Measurements from ENCODE around the gene UTP20. TPM values are rescaled to one million over a fixed set of nuclear protein-coding genes. Genes with fewer than 3 reads are reported as not detected.

The UTP20 gene
- total and polyA plus RNA-seq, 8 donors: 13.1 to 19.4 (median 17.1) TPM

- H3K27me3 ChIP-seq: no peaks in the 10 kb centered on the region
- H3K27ac ChIP-seq: no peak overlapping the region
- no peaks in the 10 kb centered on the region for H3K4me1 ChIP-seq
- ATAC-seq: no peak
- intact Hi-C loops (cut with DNase I): no loop called here
- DNase-seq: no peak
- no peaks in the 10 kb centered on the region for H3K9me3 ChIP-seq
- H3K36me3 ChIP-seq: peaks cover 0 to 95% of the 10 kb centered on the region in 2 donors
- TF ChIP-seq, protein P1, sequence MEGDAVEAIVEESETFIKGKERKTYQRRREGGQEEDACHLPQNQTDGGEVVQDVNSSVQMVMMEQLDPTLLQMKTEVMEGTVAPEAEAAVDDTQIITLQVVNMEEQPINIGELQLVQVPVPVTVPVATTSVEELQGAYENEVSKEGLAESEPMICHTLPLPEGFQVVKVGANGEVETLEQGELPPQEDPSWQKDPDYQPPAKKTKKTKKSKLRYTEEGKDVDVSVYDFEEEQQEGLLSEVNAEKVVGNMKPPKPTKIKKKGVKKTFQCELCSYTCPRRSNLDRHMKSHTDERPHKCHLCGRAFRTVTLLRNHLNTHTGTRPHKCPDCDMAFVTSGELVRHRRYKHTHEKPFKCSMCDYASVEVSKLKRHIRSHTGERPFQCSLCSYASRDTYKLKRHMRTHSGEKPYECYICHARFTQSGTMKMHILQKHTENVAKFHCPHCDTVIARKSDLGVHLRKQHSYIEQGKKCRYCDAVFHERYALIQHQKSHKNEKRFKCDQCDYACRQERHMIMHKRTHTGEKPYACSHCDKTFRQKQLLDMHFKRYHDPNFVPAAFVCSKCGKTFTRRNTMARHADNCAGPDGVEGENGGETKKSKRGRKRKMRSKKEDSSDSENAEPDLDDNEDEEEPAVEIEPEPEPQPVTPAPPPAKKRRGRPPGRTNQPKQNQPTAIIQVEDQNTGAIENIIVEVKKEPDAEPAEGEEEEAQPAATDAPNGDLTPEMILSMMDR (IDR thresholded peaks at IDR 0.05): no peak
- no peak overlapping the region for H3K4me3 ChIP-seq
These were observed 64.0 kb downstream of the UTP20 start for GRCh38 chr12:101343893-101344292.

DNA sequence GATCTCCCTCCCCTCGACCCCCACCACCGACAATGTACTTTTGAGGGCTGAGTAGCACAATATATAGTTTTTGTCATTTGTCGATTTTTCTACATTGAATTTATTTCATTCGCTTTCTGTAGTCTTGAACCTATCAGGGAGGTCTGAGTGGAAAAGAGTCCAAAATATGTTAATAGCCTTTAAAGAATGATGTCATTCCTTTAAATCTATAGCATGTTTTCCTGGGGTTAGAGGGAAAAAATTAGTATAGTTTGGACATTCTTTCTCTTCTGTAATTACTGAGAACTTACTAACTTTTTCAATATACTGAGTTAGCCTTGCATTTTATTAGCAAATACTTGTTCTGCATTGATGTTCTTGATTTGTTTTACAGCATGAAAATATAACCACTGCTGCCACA lies 71.8 kb downstream of the UTP20 start:
- peaks cover 0 to 94% of the 10 kb centered on the region in 2 donors for H3K36me3 ChIP-seq
- H3K27ac ChIP-seq: no peak overlapping the region
- H3K27me3 ChIP-seq: no peaks in the 10 kb centered on the region
- ATAC-seq: no peak
- TF ChIP-seq, protein P1 (IDR thresholded peaks at IDR 0.05): no peak
- no peaks in the 10 kb centered on the region for H3K4me1 ChIP-seq
- intact Hi-C loops (cut with DNase I): no loop called here
- no peaks in the 10 kb centered on the region for H3K9me3 ChIP-seq
- DNase-seq: no peak
- no peak overlapping the region for H3K4me3 ChIP-seq

DNA sequence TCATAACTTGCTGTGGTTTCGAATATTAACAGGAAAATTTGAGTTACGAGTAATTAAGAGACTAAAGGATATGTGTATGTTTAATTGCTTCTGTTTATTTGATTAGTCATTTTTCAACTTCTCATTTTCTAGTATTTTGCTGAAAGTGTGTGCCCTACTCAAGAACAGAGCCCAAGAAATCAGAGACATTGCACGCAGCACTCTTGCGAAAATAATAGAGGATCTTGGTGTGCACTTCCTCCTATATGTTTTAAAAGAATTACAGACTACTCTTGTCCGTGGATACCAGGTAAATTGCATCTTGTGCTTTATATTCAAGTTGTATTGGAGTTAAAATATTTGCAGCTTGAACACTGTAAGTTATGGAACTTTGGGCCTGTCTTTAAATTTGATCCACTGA lies 76.9 kb downstream of the UTP20 start:
- TF ChIP-seq, protein P1 (IDR thresholded peaks at IDR 0.05): no peak
- ATAC-seq (no peak), DNase-seq (no peak)
- H3K4me1 ChIP-seq: no peaks in the 10 kb centered on the region
- H3K4me3 ChIP-seq: no peak overlapping the region
- H3K27me3 ChIP-seq: no peaks in the 10 kb centered on the region
- intact Hi-C loops (cut with DNase I): no loop called here
- no peak overlapping the region for H3K27ac ChIP-seq
- peaks cover 0 to 81% of the 10 kb centered on the region in 2 donors for H3K36me3 ChIP-seq
- no peaks in the 10 kb centered on the region for H3K9me3 ChIP-seq

GRCh38 chr12:101361455-101361854 lies 81.5 kb downstream of the UTP20 start:
- Histone ChIP-seq H3K27me3 (no peaks in the 10 kb centered on the region), H3K9me3 (no peaks in the 10 kb centered on the region), H3K36me3 (peaks cover 0 to 78% of the 10 kb centered on the region in 2 donors), H3K27ac (no peak overlapping the region), H3K4me1 (no peaks in the 10 kb centered on the region), H3K4me3 (no peak overlapping the region)
- TF ChIP-seq, protein P1 (IDR thresholded peaks at IDR 0.05): no peak
- DNase-seq: no peak
- no peak for ATAC-seq
- intact Hi-C loops (cut with DNase I): no loop called here

- Histone ChIP-seq H3K36me3 (peaks cover 0 to 90% of the 10 kb centered on the region in 2 donors), H3K4me1 (no peaks in the 10 kb centered on the region), H3K27ac (no peak overlapping the region), H3K4me3 (no peak overlapping the region), H3K27me3 (no peaks in the 10 kb centered on the region), H3K9me3 (no peaks in the 10 kb centered on the region)
- intact Hi-C loops (cut with DNase I): no loop called here
- ATAC-seq: no peak
- DNase-seq: no peak
- TF ChIP-seq, protein P1 (IDR thresholded peaks at IDR 0.05): no peak
These were observed 88.1 kb downstream of the UTP20 start for GRCh38 chr12:101368016-101368415.
